Measurements from ENCODE around the gene MT4.
"Not testable (repeated sequence)": the region's sequence is repeated elsewhere in the genome, so short reads cannot be mapped to it uniquely, and the experiment has no call there.

MT4 gene

GRCh38 chr16:56560447-56560846 lies 4.4 kb upstream of the MT4 start:
- DNase-seq, result no peak

- DNase-seq, result no peak
Observed at GRCh38 chr16:56561126-56561525, 3.7 kb upstream of the MT4 start.

GRCh38 chr16:56569971-56570370 lies 5.1 kb downstream of the MT4 start:
- no peak for DNase-seq

GRCh38 chr16:56571525-56571924 lies 6.7 kb downstream of the MT4 start:
- DNase-seq, result no peak

GRCh38 chr16:56574625-56575024 lies 9.8 kb downstream of the MT4 start:
- DNase-seq, result no peak

GRCh38 chr16:56576585-56577299 lies 11.9 kb downstream of the MT4 start:
- peak; percentile 77 to 81 (median 80) for DNase-seq

GRCh38 chr16:56577300-56577625 lies 12.4 kb downstream of the MT4 start:
- DNase-seq, result no peak

GRCh38 chr16:56580391-56581048 lies 15.6 kb downstream of the MT4 start:
- DNase-seq, result no peak

- not testable (repeated sequence) for DNase-seq
Observed at GRCh38 chr16:56582911-56583310, 18.0 kb downstream of the MT4 start.

GRCh38 chr16:56583351-56584168 lies 18.7 kb downstream of the MT4 start:
- DNase-seq, result no peak

- no peak for DNase-seq
Observed at GRCh38 chr16:56584276-56584675, 19.4 kb downstream of the MT4 start.

GRCh38 chr16:56588781-56589140 lies 23.9 kb downstream of the MT4 start:
- no peak for DNase-seq

- no peak for DNase-seq
Observed at GRCh38 chr16:56589141-56590039, 24.5 kb downstream of the MT4 start, which contains the start of gene MT3. Gene MT3, plus strand, starts transcription at chr16:56589528. Its CDS starts 63 bp downstream, at chr16:56589591.

GRCh38 chr16:56591377-56592060 lies 26.6 kb downstream of the MT4 start:
- DNase-seq, result no peak

- DNase-seq, result no peak
Observed at GRCh38 chr16:56593573-56594291, 28.9 kb downstream of the MT4 start.

- DNase-seq, result no peak
Observed at GRCh38 chr16:56594292-56594619, 29.4 kb downstream of the MT4 start.

- DNase-seq, result no peak
Observed at GRCh38 chr16:56600398-56600999, 35.6 kb downstream of the MT4 start.

- no peak for DNase-seq
Observed at GRCh38 chr16:56601325-56601724, 36.5 kb downstream of the MT4 start.

GRCh38 chr16:56603589-56603988 lies 38.7 kb downstream of the MT4 start:
- DNase-seq, result no peak

- no peak for DNase-seq
Observed at GRCh38 chr16:56604966-56605365, 40.1 kb downstream of the MT4 start.

- DNase-seq, result no peak
Observed at GRCh38 chr16:56605475-56605874, 40.6 kb downstream of the MT4 start.

All from activated CD4-positive, CD25-positive, alpha-beta regulatory T cell (primary cell).